Hepatocyte (in vitro differentiated cells): Measurements from ENCODE around the gene CTNNBIP1.

ENCODE experiments used
- EZH2 ChIP-seq: fragments of 200-600 bp; sonication (generic); IDR thresholded peaks from 2 replicates; pipeline ENCODE4 v1.6.1; 2016; ENCODE audit warnings: antibody characterized with exemption, mild to moderate bottlenecking, borderline replicate concordance
- TF ChIP-seq, protein P1 (sequence below): fragments of 200-600 bp; sonication (generic); IDR thresholded peaks from 2 replicates; pipeline ENCODE4 v1.5.1; 2016; ENCODE audit warnings: antibody characterized with exemption, mild to moderate bottlenecking; ENCODE audit not compliant: poor library complexity

GRCh38 chr1:9878404-9878803, 31.7 kb downstream of the CTNNBIP1 start:
- TF ChIP-seq, protein P1, sequence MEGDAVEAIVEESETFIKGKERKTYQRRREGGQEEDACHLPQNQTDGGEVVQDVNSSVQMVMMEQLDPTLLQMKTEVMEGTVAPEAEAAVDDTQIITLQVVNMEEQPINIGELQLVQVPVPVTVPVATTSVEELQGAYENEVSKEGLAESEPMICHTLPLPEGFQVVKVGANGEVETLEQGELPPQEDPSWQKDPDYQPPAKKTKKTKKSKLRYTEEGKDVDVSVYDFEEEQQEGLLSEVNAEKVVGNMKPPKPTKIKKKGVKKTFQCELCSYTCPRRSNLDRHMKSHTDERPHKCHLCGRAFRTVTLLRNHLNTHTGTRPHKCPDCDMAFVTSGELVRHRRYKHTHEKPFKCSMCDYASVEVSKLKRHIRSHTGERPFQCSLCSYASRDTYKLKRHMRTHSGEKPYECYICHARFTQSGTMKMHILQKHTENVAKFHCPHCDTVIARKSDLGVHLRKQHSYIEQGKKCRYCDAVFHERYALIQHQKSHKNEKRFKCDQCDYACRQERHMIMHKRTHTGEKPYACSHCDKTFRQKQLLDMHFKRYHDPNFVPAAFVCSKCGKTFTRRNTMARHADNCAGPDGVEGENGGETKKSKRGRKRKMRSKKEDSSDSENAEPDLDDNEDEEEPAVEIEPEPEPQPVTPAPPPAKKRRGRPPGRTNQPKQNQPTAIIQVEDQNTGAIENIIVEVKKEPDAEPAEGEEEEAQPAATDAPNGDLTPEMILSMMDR, result no peak
- no peak for TF ChIP-seq EZH2
